ENCODE measurements around the gene CAPNS2.

DNA sequence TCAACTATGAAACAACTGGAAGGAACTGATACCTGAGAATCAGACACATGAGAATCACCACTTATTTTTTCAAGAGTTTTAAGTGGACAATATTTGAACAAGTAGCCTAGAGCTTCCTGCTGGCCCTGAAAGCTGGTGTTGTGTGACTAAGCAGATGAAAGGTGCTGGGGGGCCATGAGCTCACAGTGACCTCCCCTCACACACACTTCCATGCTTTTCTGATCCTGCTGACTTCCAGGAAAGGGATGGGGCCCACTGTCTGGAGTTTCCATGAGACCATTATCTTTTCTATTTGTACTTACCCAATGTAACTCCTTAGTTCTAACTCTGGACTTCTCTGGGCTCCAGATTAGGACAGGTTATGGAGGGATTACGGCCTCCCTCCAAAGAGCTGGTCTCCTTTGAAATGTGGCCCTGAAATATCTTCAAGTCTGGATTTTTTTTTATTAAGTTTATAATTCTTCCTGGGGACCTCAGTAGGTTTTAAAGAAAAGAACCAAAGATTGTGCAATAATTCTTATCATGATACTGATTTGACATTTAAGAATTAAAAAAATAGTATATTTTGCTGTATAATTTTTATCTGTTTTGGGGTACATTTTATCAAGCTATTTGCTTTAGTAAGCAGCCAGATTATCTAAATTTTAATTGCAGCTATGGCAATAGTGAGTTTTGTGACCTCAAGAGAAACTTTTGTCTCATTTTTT, 4.9 kb downstream of the CAPNS2 start:
- TF ChIP-seq, protein P1, sequence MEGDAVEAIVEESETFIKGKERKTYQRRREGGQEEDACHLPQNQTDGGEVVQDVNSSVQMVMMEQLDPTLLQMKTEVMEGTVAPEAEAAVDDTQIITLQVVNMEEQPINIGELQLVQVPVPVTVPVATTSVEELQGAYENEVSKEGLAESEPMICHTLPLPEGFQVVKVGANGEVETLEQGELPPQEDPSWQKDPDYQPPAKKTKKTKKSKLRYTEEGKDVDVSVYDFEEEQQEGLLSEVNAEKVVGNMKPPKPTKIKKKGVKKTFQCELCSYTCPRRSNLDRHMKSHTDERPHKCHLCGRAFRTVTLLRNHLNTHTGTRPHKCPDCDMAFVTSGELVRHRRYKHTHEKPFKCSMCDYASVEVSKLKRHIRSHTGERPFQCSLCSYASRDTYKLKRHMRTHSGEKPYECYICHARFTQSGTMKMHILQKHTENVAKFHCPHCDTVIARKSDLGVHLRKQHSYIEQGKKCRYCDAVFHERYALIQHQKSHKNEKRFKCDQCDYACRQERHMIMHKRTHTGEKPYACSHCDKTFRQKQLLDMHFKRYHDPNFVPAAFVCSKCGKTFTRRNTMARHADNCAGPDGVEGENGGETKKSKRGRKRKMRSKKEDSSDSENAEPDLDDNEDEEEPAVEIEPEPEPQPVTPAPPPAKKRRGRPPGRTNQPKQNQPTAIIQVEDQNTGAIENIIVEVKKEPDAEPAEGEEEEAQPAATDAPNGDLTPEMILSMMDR (IDR thresholded peaks at IDR 0.05; ENCODE audit: insufficient read depth, low read length): no peak
- TF ChIP-seq SPI1 (IDR thresholded peaks at IDR 0.05; ENCODE audit: borderline replicate concordance, low read depth): no peak
- no peak for TF ChIP-seq GABPA (IDR thresholded peaks at IDR 0.05; ENCODE audit: low read depth)
- TF ChIP-seq, protein P2, sequence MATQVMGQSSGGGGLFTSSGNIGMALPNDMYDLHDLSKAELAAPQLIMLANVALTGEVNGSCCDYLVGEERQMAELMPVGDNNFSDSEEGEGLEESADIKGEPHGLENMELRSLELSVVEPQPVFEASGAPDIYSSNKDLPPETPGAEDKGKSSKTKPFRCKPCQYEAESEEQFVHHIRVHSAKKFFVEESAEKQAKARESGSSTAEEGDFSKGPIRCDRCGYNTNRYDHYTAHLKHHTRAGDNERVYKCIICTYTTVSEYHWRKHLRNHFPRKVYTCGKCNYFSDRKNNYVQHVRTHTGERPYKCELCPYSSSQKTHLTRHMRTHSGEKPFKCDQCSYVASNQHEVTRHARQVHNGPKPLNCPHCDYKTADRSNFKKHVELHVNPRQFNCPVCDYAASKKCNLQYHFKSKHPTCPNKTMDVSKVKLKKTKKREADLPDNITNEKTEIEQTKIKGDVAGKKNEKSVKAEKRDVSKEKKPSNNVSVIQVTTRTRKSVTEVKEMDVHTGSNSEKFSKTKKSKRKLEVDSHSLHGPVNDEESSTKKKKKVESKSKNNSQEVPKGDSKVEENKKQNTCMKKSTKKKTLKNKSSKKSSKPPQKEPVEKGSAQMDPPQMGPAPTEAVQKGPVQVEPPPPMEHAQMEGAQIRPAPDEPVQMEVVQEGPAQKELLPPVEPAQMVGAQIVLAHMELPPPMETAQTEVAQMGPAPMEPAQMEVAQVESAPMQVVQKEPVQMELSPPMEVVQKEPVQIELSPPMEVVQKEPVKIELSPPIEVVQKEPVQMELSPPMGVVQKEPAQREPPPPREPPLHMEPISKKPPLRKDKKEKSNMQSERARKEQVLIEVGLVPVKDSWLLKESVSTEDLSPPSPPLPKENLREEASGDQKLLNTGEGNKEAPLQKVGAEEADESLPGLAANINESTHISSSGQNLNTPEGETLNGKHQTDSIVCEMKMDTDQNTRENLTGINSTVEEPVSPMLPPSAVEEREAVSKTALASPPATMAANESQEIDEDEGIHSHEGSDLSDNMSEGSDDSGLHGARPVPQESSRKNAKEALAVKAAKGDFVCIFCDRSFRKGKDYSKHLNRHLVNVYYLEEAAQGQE (IDR thresholded peaks at IDR 0.05; ENCODE audit: insufficient replicate concordance, low read depth): no peak
